DOHH2 (cell line): ENCODE results near the gene VASP.
"Not testable (repeated sequence)": the region's sequence is repeated elsewhere in the genome, so short reads cannot be mapped to it uniquely, and the experiment has no call there.

Experiments used
- H3F3A ChIP-seq: fragments of 200-600 bp; sonication (generic), shearing (Covaris generic); 2 replicates; pipeline ENCODE4 v1.6.0; 2016; ENCODE audit warnings: antibody characterized with exemption, mild to moderate bottlenecking; ENCODE audit not compliant: control insufficient read depth, insufficient read depth
- H3K27ac ChIP-seq: fragments of 200-600 bp; sonication (generic); 2 replicates; pipeline ENCODE4 v1.5.1; 2014; ENCODE audit warnings: low read depth, mild to moderate bottlenecking, low read length, moderate library complexity
- H3K27me3 ChIP-seq: fragments of 200-600 bp; sonication (generic); 2 replicates; pipeline ENCODE4 v1.6.1; 2014; ENCODE audit warnings: mild to moderate bottlenecking, low read length, mixed read lengths; ENCODE audit not compliant: control insufficient read depth
- H3K36me3 ChIP-seq: fragments of 200-600 bp; sonication (generic); 2 replicates; pipeline ENCODE4 v1.6.1; 2014; ENCODE audit warnings: mild to moderate bottlenecking, low read length, moderate library complexity, mixed read lengths; ENCODE audit not compliant: control insufficient read depth
- H3K4me1 ChIP-seq: fragments of 200-600 bp; sonication (generic); 2 replicates; pipeline ENCODE4 v1.6.1; 2014; ENCODE audit warnings: mild to moderate bottlenecking, low read length, mixed read lengths; ENCODE audit not compliant: control insufficient read depth
- H3K4me2 ChIP-seq: fragments of 200-600 bp; sonication (generic); 2 replicates; pipeline ENCODE4 v1.6.0; 2014; ENCODE audit warnings: mild to moderate bottlenecking, low read length, moderate library complexity
- H3K4me3 ChIP-seq: fragments of 200-600 bp; sonication (generic); 2 replicates; pipeline ENCODE4 v1.5.1; 2014; ENCODE audit warnings: mild to moderate bottlenecking, low read length, mixed read lengths
- H3K79me2 ChIP-seq: fragments of 200-600 bp; sonication (generic); 2 replicates; pipeline ENCODE4 v1.6.1; 2014; ENCODE audit warnings: mild to moderate bottlenecking, low read length, mixed read lengths; ENCODE audit not compliant: control insufficient read depth
- H3K9me2 ChIP-seq: fragments of 200-600 bp; sonication (generic); replicated peaks from 2 replicates; pipeline ENCODE4 v1.6.1; 2014; ENCODE audit warnings: mild to moderate bottlenecking, low read length, mixed read lengths; ENCODE audit not compliant: control insufficient read depth
- H3K9me3 ChIP-seq: fragments of 200-600 bp; sonication (generic); 2 replicates; pipeline ENCODE4 v1.6.1; 2014; ENCODE audit warnings: antibody characterized with exemption, low read length, mixed read lengths; ENCODE audit not compliant: control insufficient read depth, insufficient read depth
- H4K20me1 ChIP-seq: fragments of 200-600 bp; sonication (generic); 2 replicates; pipeline ENCODE4 v1.6.0; 2014; ENCODE audit warnings: low read depth, mild to moderate bottlenecking, antibody characterized with exemption, low read length, moderate library complexity; ENCODE audit not compliant: control insufficient read depth, insufficient read depth
- CTCF ChIP-seq: fragments of 200-600 bp; sonication (generic); IDR thresholded peaks from one replicate; pipeline ENCODE4 v1.5.1; 2014; ENCODE audit warnings: antibody characterized with exemption, mild to moderate bottlenecking, low read depth, low read length; ENCODE audit not compliant: poor library complexity, severe bottlenecking
- EZH2phosphoT487 ChIP-seq: fragments of 200-600 bp; sonication (generic); IDR thresholded peaks from 2 replicates; pipeline ENCODE4 v1.6.1; 2017; ENCODE audit warnings: borderline replicate concordance, mild to moderate bottlenecking, antibody characterized with exemption, low read length, moderate library complexity, mixed read lengths

VASP gene

GRCh38 chr19:45509692-45510015, 2.4 kb downstream of the VASP start:
- Histone ChIP-seq H3K27ac (peak overlapping the region; percentile 84), H3K4me3 (peak overlapping the region; percentile 77)

GRCh38 chr19:45510352-45510751, 3.1 kb downstream of the VASP start:
- not testable (repeated sequence) for H3K4me2 ChIP-seq, H3K4me3 ChIP-seq, H3K9me3 ChIP-seq, H3K27ac ChIP-seq, H3K36me3 ChIP-seq, H3K9me2 ChIP-seq, H3K27me3 ChIP-seq
- peaks cover 19% of the 10 kb centered on the region for H4K20me1 ChIP-seq
- H3F3A ChIP-seq = peaks cover 20% of the 10 kb centered on the region
- H3K4me1 ChIP-seq = peaks cover 72% of the 10 kb centered on the region
- H3K79me2 ChIP-seq = peaks cover 78% of the 10 kb centered on the region

More at GRCh38 chr19:45509692-45510015, 2.4 kb downstream of the VASP start:
- Histone ChIP-seq H3K79me2 (peaks cover 71% of the 10 kb centered on the region), H3K36me3 (peaks cover 10% of the 10 kb centered on the region), H3K4me1 (peaks cover 66% of the 10 kb centered on the region), H3K9me2 (no peaks in the 10 kb centered on the region), H4K20me1 (peaks cover 16% of the 10 kb centered on the region), H3K4me2 (peak overlapping the region; percentile 98), H3F3A (peaks cover 14% of the 10 kb centered on the region), H3K27me3 (no peaks in the 10 kb centered on the region), H3K9me3 (no peaks in the 10 kb centered on the region)
- TF ChIP-seq EZH2phosphoT487 (no peak), CTCF (no peak)

GRCh38 chr19:45511074-45511473, 3.8 kb downstream of the VASP start:
- Histone ChIP-seq H3K4me3 (no peak overlapping the region), H3K79me2 (peaks cover 85% of the 10 kb centered on the region), H3K36me3 (peaks cover 16% of the 10 kb centered on the region), H3K4me1 (peaks cover 72% of the 10 kb centered on the region), H3K27ac (no peak overlapping the region), H3K9me3 (no peaks in the 10 kb centered on the region), H3K27me3 (no peaks in the 10 kb centered on the region), H3K4me2 (0 out of 2 replicates have a peak overlapping the region, but pooled peaks have one; percentile 10), H3F3A (peaks cover 25% of the 10 kb centered on the region), H3K9me2 (no peaks in the 10 kb centered on the region), H4K20me1 (peaks cover 25% of the 10 kb centered on the region)
- no peak for TF ChIP-seq CTCF
- TF ChIP-seq EZH2phosphoT487 = no peak

- H3K4me3 ChIP-seq = no peak overlapping the region
- H4K20me1 ChIP-seq = peaks cover 28% of the 10 kb centered on the region
- H3K9me3 ChIP-seq = no peaks in the 10 kb centered on the region
- no peak overlapping the region for H3K27ac ChIP-seq
- peaks cover 72% of the 10 kb centered on the region for H3K4me1 ChIP-seq
- no peaks in the 10 kb centered on the region for H3K9me2 ChIP-seq
- H3F3A ChIP-seq = peaks cover 25% of the 10 kb centered on the region
- peaks cover 17% of the 10 kb centered on the region for H3K36me3 ChIP-seq
- TF ChIP-seq EZH2phosphoT487 (no peak), CTCF (no peak)
- H3K79me2 ChIP-seq = peaks cover 81% of the 10 kb centered on the region
- no peaks in the 10 kb centered on the region for H3K27me3 ChIP-seq
- peak overlapping the region; percentile 18; the same call in 1 of the 2 replicates for H3K4me2 ChIP-seq
Measured at GRCh38 chr19:45512881-45513483, 5.7 kb downstream of the VASP start.
